HCT116 (cell line): ENCODE data around the gene FHDC1. TPM values are rescaled to one million over a fixed set of nuclear protein-coding genes. Genes with fewer than 3 reads are reported as not detected.

Experiments
- ATAC-seq: fragments of 200-7000 bp; cut with Tn5 transposase; 2 replicates; pipeline ENCODE4 v1.9.1; 2020; ENCODE audit warnings: mild to moderate bottlenecking, moderate library complexity
- BruUV-seq: library from RNA; stranded (reverse); fragments of 400-500 nt; replicated peaks from 2 replicates; lab custom pipeline; 2021; lab: Mats Ljungman, UMichigan
- CTCF ChIA-PET: fragments of 300-600 bp; sonication (Branson Sonifier 250); formaldehyde crosslinking; loops from one replicate; lab custom pipeline; 2021; ENCODE audit warnings: antibody characterized with exemption; lab: Charles Lee
- POLR2A ChIA-PET: fragments of 300-600, 350-600 bp; sonication (Branson Sonifier 250); formaldehyde crosslinking; loops from one replicate; lab custom pipeline; 2021; ENCODE audit warnings: antibody characterized with exemption; lab: Charles Lee
- RAD21 ChIA-PET, 2 experiments: fragments of 300-600 bp; sonication (Branson Sonifier 250); formaldehyde crosslinking; loops; one replicate each; lab custom pipeline; 2023; ENCODE audit warnings: low total read pairs in 2 of 2; ENCODE audit not compliant: uncharacterized antibody in 2 of 2, unreplicated experiment in 2 of 2, low non-redundant PET in 1 of 2; lab: Charles Lee
- DNase-seq: peaks from one replicate; pipeline ENCODE4 v3.0.0-alpha.2; 2010; ENCODE audit warnings: low read depth, low spot score
- H2AFZ ChIP-seq: fragments of 200-600 bp; shearing (Covaris generic), sonication (generic); 2 replicates; pipeline ENCODE4 v1.6.1; 2017; ENCODE audit warnings: low read depth, mixed run types, mixed read lengths, antibody characterized with exemption, low read length; ENCODE audit not compliant: poor library complexity, severe bottlenecking
- H3K27ac ChIP-seq: 2 replicates; pipeline ENCODE4 v1.5.1; 2012; ENCODE audit warnings: low read depth, low read length
- H3K27me3 ChIP-seq: fragments of 200-600 bp; sonication (generic); 2 replicates; pipeline ENCODE4 v1.6.1; 2016; ENCODE audit warnings: mixed run types, low read length, mixed read lengths; ENCODE audit not compliant: insufficient read depth
- H3K36me3 ChIP-seq, 2 experiments: fragments of 200-500 bp in 1 of 2; fragments of 200-600 bp in 1 of 2; sonication (Bioruptor generic) in 1 of 2; sonication (generic) in 1 of 2; 2 replicates each; pipeline versions ENCODE4 v1.5.1 to v1.6.1; 2014 to 2016; ENCODE audit warnings: low read length in 2 of 2, inconsistent platforms in 1 of 2, mixed read lengths in 1 of 2, mixed run types in 1 of 2; ENCODE audit not compliant: insufficient read depth in 2 of 2, control insufficient read depth in 1 of 2
- H3K4me1 ChIP-seq, 2 experiments: fragments of 200-600 bp in 1 of 2; sonication (generic) in 1 of 2; 2 replicates each; pipeline versions ENCODE4 v1.5.1 to v1.6.1; 2012 to 2017; ENCODE audit warnings: low read length in 2 of 2, inconsistent platforms in 1 of 2, mild to moderate bottlenecking in 1 of 2, mixed read lengths in 1 of 2, mixed run types in 1 of 2, moderate library complexity in 1 of 2; ENCODE audit not compliant: insufficient read depth in 2 of 2, control insufficient read depth in 1 of 2
- H3K4me2 ChIP-seq: fragments of 200-600 bp; sonication (generic); 2 replicates; pipeline ENCODE4 v1.6.1; 2017; ENCODE audit warnings: mixed run types, low read length, mixed read lengths
- H3K4me3 ChIP-seq, 2 experiments: fragments of 200-600 bp in 1 of 2; sonication (generic) in 1 of 2; replicated peaks in 1 of 2; 2 replicates each; pipeline ENCODE4 v1.5.1; 2011 to 2016; ENCODE audit warnings: low read length in 2 of 2, control low read depth in 1 of 2, low read depth in 1 of 2, mild to moderate bottlenecking in 1 of 2, mixed read lengths in 1 of 2, mixed run types in 1 of 2
- H3K79me2 ChIP-seq: fragments of 200-600 bp; sonication (generic); 2 replicates; pipeline ENCODE4 v1.6.1; 2017; ENCODE audit warnings: mild to moderate bottlenecking, mixed run types, low read length, moderate library complexity, mixed read lengths; ENCODE audit not compliant: insufficient read depth
- H3K9ac ChIP-seq: fragments of 200-600 bp; sonication (generic); 2 replicates; pipeline ENCODE4 v1.6.1; 2016; ENCODE audit warnings: low read length, mixed read lengths
- H3K9me2 ChIP-seq: fragments of 200-600 bp; sonication (generic), shearing (Covaris generic); 2 replicates; pipeline ENCODE4 v1.6.1; 2017; ENCODE audit warnings: mixed run types, mild to moderate bottlenecking, moderate library complexity; ENCODE audit not compliant: insufficient read depth
- H3K9me3 ChIP-seq, 2 experiments: fragments of 200-500 bp in 1 of 2; fragments of 200-600 bp in 1 of 2; sonication (Bioruptor generic) in 1 of 2; sonication (generic) in 1 of 2; 2 replicates each; pipeline ENCODE4 v1.6.1; 2014 to 2017; ENCODE audit warnings: low read length in 2 of 2, mixed read lengths in 2 of 2, inconsistent platforms in 1 of 2, low read depth in 1 of 2, mild to moderate bottlenecking in 1 of 2, mixed run types in 1 of 2, moderate library complexity in 1 of 2; ENCODE audit not compliant: control insufficient read depth in 1 of 2, insufficient read depth in 1 of 2
- H4K20me1 ChIP-seq: fragments of 200-600 bp; sonication (generic), shearing (Covaris generic); 2 replicates; pipeline ENCODE4 v1.6.1; 2017; ENCODE audit warnings: mixed run types, mild to moderate bottlenecking, moderate library complexity; ENCODE audit not compliant: insufficient read depth
- CEBPB ChIP-seq: IDR thresholded peaks from 2 replicates; pipeline ENCODE4 v1.6.1; 2012; ENCODE audit warnings: low read depth
- CTCF ChIP-seq, 3 experiments: fragments of 200-600 bp in 1 of 3; sonication (generic) in 1 of 3; IDR thresholded peaks in 2 of 3; conservative IDR thresholded peaks in 1 of 3; 2 replicates each; pipeline ENCODE4 v1.5.1; 2012 to 2017; ENCODE audit warnings: low read depth in 2 of 3, low read length in 2 of 3, antibody characterized with exemption in 1 of 3, borderline replicate concordance in 1 of 3, control low read depth in 1 of 3, mild to moderate bottlenecking in 1 of 3, mixed read lengths in 1 of 3, mixed run types in 1 of 3, moderate library complexity in 1 of 3; ENCODE audit not compliant: insufficient read depth in 1 of 3
- EGR1 ChIP-seq: IDR thresholded peaks from 2 replicates; pipeline ENCODE4 v1.6.1; 2012; ENCODE audit warnings: low read depth
- ELF1 ChIP-seq: IDR thresholded peaks from 2 replicates; pipeline ENCODE4 v1.6.1; 2012; ENCODE audit warnings: low read depth, borderline replicate concordance
- EZH2 ChIP-seq: fragments of 200-600 bp; sonication (generic); IDR thresholded peaks from 2 replicates; pipeline ENCODE4 v1.6.1; 2017; ENCODE audit warnings: antibody characterized with exemption, mixed run types
- EZH2phosphoT487 ChIP-seq: fragments of 200-600 bp; IDR thresholded peaks from 2 replicates; pipeline ENCODE4 v1.6.1; 2018; ENCODE audit warnings: antibody characterized with exemption, borderline replicate concordance
- FOSL1 ChIP-seq: IDR thresholded peaks from 2 replicates; pipeline ENCODE4 v1.6.1; 2012; ENCODE audit warnings: low read depth
- JUND ChIP-seq: IDR thresholded peaks from 2 replicates; pipeline ENCODE4 v1.6.1; 2012
- MAX ChIP-seq: IDR thresholded peaks from 2 replicates; pipeline ENCODE4 v1.6.1; 2012
- POLR2A ChIP-seq: IDR thresholded peaks from 2 replicates; pipeline ENCODE4 v1.7.0; 2011; ENCODE audit warnings: borderline replicate concordance; ENCODE audit not compliant: insufficient read depth, insufficient read length; ENCODE audit errors: extremely low read depth
- POLR2AphosphoS5 ChIP-seq: IDR thresholded peaks from 2 replicates; pipeline ENCODE4 v1.6.1; 2011; ENCODE audit warnings: mild to moderate bottlenecking, low read depth, low read length, moderate library complexity
- REST ChIP-seq: IDR thresholded peaks from 2 replicates; pipeline ENCODE4 v1.6.1; 2012; ENCODE audit warnings: low read depth
- SP1 ChIP-seq: IDR thresholded peaks from 2 replicates; pipeline ENCODE4 v1.6.1; 2012; ENCODE audit warnings: low read depth
- SRF ChIP-seq: IDR thresholded peaks from 2 replicates; pipeline ENCODE4 v1.6.1; 2012; ENCODE audit warnings: low read depth
- TCF7L2 ChIP-seq: IDR thresholded peaks from 2 replicates; pipeline ENCODE4 v1.7.0; 2011; ENCODE audit warnings: borderline replicate concordance, inconsistent platforms; ENCODE audit not compliant: insufficient read depth, insufficient read length; ENCODE audit errors: extremely low read depth
- ZBTB33 ChIP-seq: IDR thresholded peaks from 2 replicates; pipeline ENCODE4 v1.6.1; 2011; ENCODE audit warnings: mild to moderate bottlenecking, low read length, moderate library complexity; ENCODE audit not compliant: insufficient replicate concordance; ENCODE audit errors: extremely low read depth
- ZNF274 ChIP-seq: fragments of 200-500 bp; sonication (Bioruptor generic); IDR thresholded peaks from 2 replicates; pipeline ENCODE4 v1.6.1; 2014; ENCODE audit warnings: mild to moderate bottlenecking, low read depth, low read length, inconsistent platforms
- intact Hi-C: fragments of 100-400 bp; cut with micrococcal nuclease; formaldehyde crosslinking; loops from 2 replicates; pipeline ENCODE4 v1.10.0; 2022
- total RNA-seq: library from RNA; stranded (reverse); gene quantifications from one replicate; pipeline ENCODE4 v1.2.1, GENCODE V29; 2021; ENCODE audit not compliant: unreplicated experiment

Gene FHDC1
- total RNA-seq, 1 experiment from 2014 or later: 1.8 TPM

GRCh38 chr4:152983221-152983620 lies 47.1 kb downstream of the FHDC1 start (continued):
- TF ChIP-seq JUND: no peak
- TF ChIP-seq, all 23 proteins: peak for 1

- intact Hi-C loops: no loop called here
- Histone ChIP-seq H3K4me2 (no peak overlapping the region), H3K4me1 (peaks cover 0 to 4% of the 10 kb centered on the region in 2 experiments; a peak in 1 of 4 replicates), H3K9ac (no peak overlapping the region), H4K20me1 (no peaks in the 10 kb centered on the region), H2AFZ (no peak overlapping the region), H3K36me3 (no peaks in the 10 kb centered on the region), H3K79me2 (no peaks in the 10 kb centered on the region), H3K9me2 (no peaks in the 10 kb centered on the region), H3K4me3 (no peak overlapping the region), H3K27me3 (no peaks in the 10 kb centered on the region), H3K9me3 (no peaks in the 10 kb centered on the region), H3K27ac (no peak overlapping the region)
- POLR2A ChIA-PET: no interaction called here
- CTCF ChIA-PET: interaction anchor here (1.1 kb wide), 1 partner anchor 100 kb away, joined by 3 read pairs; no protein-coding TSS in a partner anchor
- BruUV-seq: no TSS peak
- RAD21 ChIA-PET: interaction anchor here in 1 of 2 experiments (1.1 kb wide), 1 partner anchor 14 kb away, joined by 3 read pairs; no protein-coding TSS in a partner anchor
- no peak for DNase-seq
- ATAC-seq: no peak
- TF ChIP-seq EZH2 (no peak), FOSL1 (no peak), SRF (no peak), EGR1 (no peak), POLR2A (no peak), ELF1 (no peak), EZH2phosphoT487 (no peak), CTCF (IDR thresholded peaks at IDR 0.05 in 2 of 3, conservative IDR thresholded peaks at IDR 0.05 in 1 of 3; ENCODE audit: borderline replicate concordance in 1 of 3, insufficient read depth in 1 of 3, low read depth in 2 of 3, low read length in 2 of 3) (no peak), SP1 (no peak), REST (no peak), TCF7L2 (no peak), ZBTB33 (no peak), MAX (no peak), JUND (no peak), ZNF274 (no peak), CEBPB (no peak), POLR2AphosphoS5 (no peak)
These were observed 47.8 kb downstream of the FHDC1 start for GRCh38 chr4:152983774-152984411.
